Neural cell (in vitro differentiated cells): ENCODE measurements around the gene CDS1. TPM values are rescaled to one million over a fixed set of nuclear protein-coding genes. Genes with fewer than 3 reads are reported as not detected.

ENCODE experiments used
- H2AFZ ChIP-seq: fragments of 200-600, 300-800 bp; sonication (generic), shearing (Covaris generic); 2 replicates; pipeline ENCODE4 v1.6.0; 2014; ENCODE audit warnings: low read depth, mild to moderate bottlenecking, antibody characterized with exemption, low read length, moderate library complexity
- H3F3A ChIP-seq: fragments of 200-600 bp; shearing (Covaris generic); 2 replicates; pipeline ENCODE4 v1.6.1; 2016; ENCODE audit warnings: mild to moderate bottlenecking, moderate library complexity, mixed read lengths, antibody characterized with exemption, low read length; ENCODE audit not compliant: insufficient read depth, poor library complexity, severe bottlenecking
- H3K27ac ChIP-seq: fragments of 200-600, 300-800 bp; sonication (generic), shearing (Covaris generic); 2 replicates; pipeline ENCODE4 v1.5.1; 2014; ENCODE audit warnings: mild to moderate bottlenecking, low read length, moderate library complexity
- H3K27me3 ChIP-seq: fragments of 300-800, 200-600 bp; sonication (generic), shearing (Covaris generic); 2 replicates; pipeline ENCODE4 v1.6.0; 2014; ENCODE audit warnings: mild to moderate bottlenecking, low read depth, low read length, moderate library complexity; ENCODE audit not compliant: insufficient read depth
- H3K36me3 ChIP-seq: fragments of 300-800, 200-600 bp; sonication (generic), shearing (Covaris generic); 2 replicates; pipeline ENCODE4 v1.5.1; 2014; ENCODE audit warnings: mild to moderate bottlenecking, antibody characterized with exemption, low read length, moderate library complexity; ENCODE audit not compliant: insufficient read depth
- H3K4me2 ChIP-seq: fragments of 300-800, 200-600 bp; sonication (generic), shearing (Covaris generic); 2 replicates; pipeline ENCODE4 v1.6.0; 2014; ENCODE audit warnings: mild to moderate bottlenecking, low read length
- H3K4me3 ChIP-seq: fragments of 300-800, 200-600 bp; sonication (generic), shearing (Covaris generic); 2 replicates; pipeline ENCODE4 v1.5.1; 2014; ENCODE audit warnings: mild to moderate bottlenecking, low read length, moderate library complexity
- H3K79me2 ChIP-seq: fragments of 200-600 bp; shearing (Covaris generic); replicated peaks from 2 replicates; pipeline ENCODE4 v1.6.0; 2014; ENCODE audit warnings: mild to moderate bottlenecking, low read length, moderate library complexity; ENCODE audit not compliant: insufficient read depth
- H3K9ac ChIP-seq: fragments of 300-800, 200-600 bp; sonication (generic), shearing (Covaris generic); 2 replicates; pipeline ENCODE4 v1.6.1; 2016; ENCODE audit warnings: mild to moderate bottlenecking, low read length, mixed read lengths
- H3K9me2 ChIP-seq: fragments of 200-600 bp; shearing (Covaris generic); 2 replicates; pipeline ENCODE4 v1.6.1; 2016; ENCODE audit warnings: mild to moderate bottlenecking, low read length, mixed read lengths; ENCODE audit not compliant: insufficient read depth
- H3K9me3 ChIP-seq: fragments of 200-600, 300-800 bp; sonication (generic), shearing (Covaris generic); 2 replicates; pipeline ENCODE4 v1.6.1; 2016; ENCODE audit warnings: mild to moderate bottlenecking, mixed run types, low read length, moderate library complexity, mixed read lengths
- H4K20me1 ChIP-seq: fragments of 200-600 bp; shearing (Covaris generic); 2 replicates; pipeline ENCODE4 v1.6.1; 2016; ENCODE audit warnings: mild to moderate bottlenecking, mixed run types; ENCODE audit not compliant: insufficient read depth
- CTCF ChIP-seq: fragments of 450-650 bp; IDR thresholded peaks from 2 replicates; pipeline ENCODE4 v1.5.1; 2014; ENCODE audit warnings: antibody characterized with exemption, mild to moderate bottlenecking, moderate library complexity; ENCODE audit not compliant: poor library complexity, severe bottlenecking
- EP300 ChIP-seq: fragments of 450-650 bp; conservative IDR thresholded peaks from 2 replicates; pipeline ENCODE4 v1.6.1; 2014; ENCODE audit warnings: antibody characterized with exemption, mild to moderate bottlenecking, moderate library complexity; ENCODE audit not compliant: poor library complexity, severe bottlenecking
- EZH2 ChIP-seq: fragments of 200-600, 300-800 bp; shearing (Covaris generic), sonication (generic); IDR thresholded peaks from 2 replicates; pipeline ENCODE4 v1.6.1; 2014; ENCODE audit warnings: antibody characterized with exemption, low read length, borderline replicate concordance, mild to moderate bottlenecking; ENCODE audit not compliant: insufficient read depth, poor library complexity, severe bottlenecking
- MXI1 ChIP-seq: fragments of 450-650 bp; conservative IDR thresholded peaks from 2 replicates; pipeline ENCODE4 v1.6.1; 2014; ENCODE audit warnings: antibody characterized with exemption, mild to moderate bottlenecking; ENCODE audit not compliant: poor library complexity, severe bottlenecking
- POLR2AphosphoS5 ChIP-seq: IDR thresholded peaks from 2 replicates; pipeline ENCODE4 v1.6.1; 2012
- RAD21 ChIP-seq: fragments of 450-650 bp; conservative IDR thresholded peaks from 2 replicates; pipeline ENCODE4 v1.6.1; 2014; ENCODE audit warnings: antibody characterized with exemption, mild to moderate bottlenecking, moderate library complexity
- REST ChIP-seq: IDR thresholded peaks from 2 replicates; pipeline ENCODE4 v1.6.1; 2012; ENCODE audit warnings: borderline replicate concordance
- SMC3 ChIP-seq: fragments of 450-650 bp; conservative IDR thresholded peaks from 2 replicates; pipeline ENCODE4 v1.6.1; 2014; ENCODE audit warnings: antibody characterized with exemption, mild to moderate bottlenecking, moderate library complexity; ENCODE audit not compliant: poor library complexity
- TAF1 ChIP-seq: IDR thresholded peaks from 2 replicates; pipeline ENCODE4 v1.6.1; 2012; ENCODE audit warnings: low read depth
- polyA plus RNA-seq: library from polyadenylated mRNA; depleted of rRNA; stranded (reverse); fragments of >200 nt; gene quantifications from 2 replicates; pipeline ENCODE4 v1.2.3, GENCODE V29; 2014

Gene CDS1
- polyA plus RNA-seq, 1 donor from 2014 or later, result 6.1 TPM

- no peaks in the 10 kb centered on the region for H3F3A ChIP-seq
- no peak overlapping the region for H3K27ac ChIP-seq
- H3K4me2 ChIP-seq, result no peak overlapping the region
- no peaks in the 10 kb centered on the region for H3K9me2 ChIP-seq
- H3K79me2 ChIP-seq, result no peaks in the 10 kb centered on the region
- H3K9me3 ChIP-seq, result no peaks in the 10 kb centered on the region
- no peaks in the 10 kb centered on the region for H4K20me1 ChIP-seq
- peaks cover 24% of the 10 kb centered on the region for H3K36me3 ChIP-seq
- no peak overlapping the region for H2AFZ ChIP-seq
- H3K9ac ChIP-seq, result no peak overlapping the region
- no peak for TF ChIP-seq MXI1
- TF ChIP-seq EZH2, result no peak
- no peak for TF ChIP-seq RAD21
- no peak for TF ChIP-seq REST
- no peak for TF ChIP-seq EP300
- no peak for TF ChIP-seq CTCF
- TF ChIP-seq POLR2AphosphoS5, result no peak
- TF ChIP-seq TAF1, result no peak
- no peak for TF ChIP-seq SMC3
- H3K4me3 ChIP-seq, result no peak overlapping the region
- no peaks in the 10 kb centered on the region for H3K27me3 ChIP-seq
Observed at GRCh38 chr4:84690481-84690880, 107.6 kb downstream of the CDS1 start.

GRCh38 chr4:84691170-84691691, 108.3 kb downstream of the CDS1 start:
- TF ChIP-seq EP300 (no peak), SMC3 (no peak), TAF1 (no peak), REST (no peak), RAD21 (no peak), EZH2 (no peak), POLR2AphosphoS5 (no peak), MXI1 (no peak), CTCF (no peak)
- H2AFZ ChIP-seq, result no peak overlapping the region
- no peaks in the 10 kb centered on the region for H3K27me3 ChIP-seq
- H3K9me3 ChIP-seq, result no peaks in the 10 kb centered on the region
- H4K20me1 ChIP-seq, result no peaks in the 10 kb centered on the region
- H3K4me2 ChIP-seq, result no peak overlapping the region
- H3K9ac ChIP-seq, result no peak overlapping the region
- H3K27ac ChIP-seq, result no peak overlapping the region
- H3F3A ChIP-seq, result no peaks in the 10 kb centered on the region
- no peaks in the 10 kb centered on the region for H3K9me2 ChIP-seq
- no peak overlapping the region for H3K4me3 ChIP-seq
- H3K36me3 ChIP-seq, result peaks cover 24% of the 10 kb centered on the region
- no peaks in the 10 kb centered on the region for H3K79me2 ChIP-seq
